ENCODE measurements around the gene HES3.

DNA sequence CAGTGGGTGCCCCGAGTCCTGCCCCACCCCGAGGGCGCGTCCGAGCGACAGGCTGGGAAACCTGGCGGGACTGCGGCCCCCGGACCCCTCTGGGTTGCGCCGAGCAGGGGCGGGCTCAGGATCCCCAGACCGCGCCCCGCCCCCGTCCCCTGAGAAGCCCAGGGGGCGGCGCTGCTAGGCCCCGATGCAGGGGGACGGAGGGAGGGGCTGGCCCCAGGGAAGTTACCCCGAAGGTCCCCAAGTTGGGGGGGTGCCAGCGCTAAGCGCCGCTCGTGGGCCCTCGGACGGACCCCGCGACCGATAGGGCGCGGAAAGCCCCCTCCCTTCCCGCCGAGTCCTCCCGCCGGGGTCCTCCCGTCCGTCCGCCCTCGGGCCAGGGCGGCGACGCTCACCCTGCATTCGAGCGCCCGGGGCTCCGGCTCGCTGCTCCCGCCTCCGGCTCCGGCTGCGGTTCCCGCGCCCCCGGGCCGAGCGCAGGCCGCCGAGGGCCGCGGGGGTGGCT, 16.5 kb downstream of the HES3 start:
- TF ChIP-seq POLR2A (IDR thresholded peaks at IDR 0.05; ENCODE audit: low read depth), result no peak
- TF ChIP-seq CTCF (IDR thresholded peaks at IDR 0.05), result no peak
- TF ChIP-seq POLR2AphosphoS5 (IDR thresholded peaks at IDR 0.05), result no peak
- TF ChIP-seq EP300 (IDR thresholded peaks at IDR 0.05), result no peak
